Lower leg skin (tissue), 3 donors: ENCODE results near the gene NR1H2.

Source experiments
- CTCF ChIP-seq, 3 donors: fragments of 450-650 bp; IDR thresholded peaks; one replicate each; pipeline ENCODE4 v1.5.1; 2016; ENCODE audit warnings: antibody characterized with exemption in 3 of 3, mild to moderate bottlenecking in 3 of 3, moderate library complexity in 2 of 3
- POLR2A ChIP-seq, 2 donors: fragments of 450-650 bp; IDR thresholded peaks; one replicate each; pipeline ENCODE4 v1.6.1; 2016 to 2017; ENCODE audit warnings: antibody characterized with exemption in 2 of 2, mild to moderate bottlenecking in 1 of 2, moderate library complexity in 1 of 2

- TF ChIP-seq CTCF (IDR thresholded peaks at IDR 0.05) (no peak), POLR2A (IDR thresholded peaks at IDR 0.05) (no peak)
Measured at GRCh38 chr19:50419022-50419579, 42.8 kb downstream of the NR1H2 start.
